ENCODE results near the gene CYP2U1. TPM values are rescaled to one million over a fixed set of nuclear protein-coding genes. Genes with fewer than 3 reads are reported as not detected.
A peak's percentile ranks its signal among the peaks of the same experiment; 100 is the strongest.

Gene CYP2U1
- total and polyA plus RNA-seq, 2 of the 8 experiments (the other 6 are each of a cell fraction or from before 2014, with no cell fraction given), result 3.1 to 5.0 TPM

DNA sequence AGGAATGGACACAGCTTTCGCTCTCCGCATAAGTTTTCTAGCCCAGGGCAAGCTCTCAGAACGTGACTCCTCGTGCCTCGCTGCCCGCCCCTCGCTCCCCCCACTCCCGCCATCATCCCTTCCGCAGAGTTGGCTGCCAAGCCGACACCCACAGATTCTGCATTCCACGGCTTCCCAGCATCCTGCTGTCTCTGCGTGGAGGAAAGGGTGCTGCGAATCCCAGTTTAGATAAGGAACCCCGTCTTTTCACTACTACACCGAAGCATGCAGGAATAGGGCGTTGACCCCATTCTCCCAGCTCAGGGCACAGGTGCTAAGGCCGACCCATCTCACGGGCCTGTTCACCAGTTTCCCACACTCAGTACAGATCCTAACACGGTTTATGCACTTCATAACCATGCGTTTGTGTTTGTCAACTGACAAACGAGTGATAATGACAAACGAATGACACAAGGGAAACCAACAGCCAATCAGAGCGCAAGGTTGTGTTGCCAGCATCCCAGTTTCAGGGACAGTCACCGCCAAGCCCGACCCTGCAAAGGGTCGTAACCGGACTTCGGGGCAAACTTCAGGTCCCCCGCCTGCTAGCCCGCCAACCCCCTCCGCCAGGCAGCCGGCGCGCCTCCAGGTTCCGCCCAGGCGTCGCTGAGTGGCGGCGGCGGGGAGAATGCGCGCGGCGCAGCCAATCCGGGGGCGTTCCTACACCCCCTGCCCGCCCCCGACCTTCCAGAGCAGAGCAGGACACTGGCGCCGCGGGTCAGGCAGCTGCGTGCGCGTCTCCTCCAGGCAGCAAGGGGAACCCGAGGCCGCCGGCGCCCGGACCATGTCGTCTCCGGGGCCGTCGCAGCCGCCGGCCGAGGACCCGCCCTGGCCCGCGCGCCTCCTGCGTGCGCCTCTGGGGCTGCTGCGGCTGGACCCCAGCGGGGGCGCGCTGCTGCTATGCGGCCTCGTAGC, at the start of gene CYP2U1 (continued):
- TF ChIP-seq NANOG (IDR thresholded peaks at IDR 0.05; ENCODE audit: insufficient read depth, low read depth, low read length, poor library complexity, severe bottlenecking) (no peak), HDAC2 (IDR thresholded peaks at IDR 0.05; ENCODE audit: borderline replicate concordance in 1 of 2, low read depth in 2 of 2, low read length in 2 of 2) (no peak), RXRA (IDR thresholded peaks at IDR 0.05; ENCODE audit: insufficient read depth, low read depth, low read length) (no peak), MAFK (IDR thresholded peaks at IDR 0.05; ENCODE audit: low read depth, low read length) (no peak), SP1 (IDR thresholded peaks at IDR 0.05; ENCODE audit: low read depth, low read length) (peak; percentile 50; the same call in 1 of the 2 replicates), RFX5 (IDR thresholded peaks at IDR 0.05; ENCODE audit: borderline replicate concordance, low read depth, low read length) (no peak), CHD1 (IDR thresholded peaks at IDR 0.05; ENCODE audit: low read depth, low read length) (no peak), CBX8 (IDR thresholded peaks at IDR 0.05; ENCODE audit: borderline replicate concordance, low read depth, low read length) (no peak)
- TF ChIP-seq, protein P1, sequence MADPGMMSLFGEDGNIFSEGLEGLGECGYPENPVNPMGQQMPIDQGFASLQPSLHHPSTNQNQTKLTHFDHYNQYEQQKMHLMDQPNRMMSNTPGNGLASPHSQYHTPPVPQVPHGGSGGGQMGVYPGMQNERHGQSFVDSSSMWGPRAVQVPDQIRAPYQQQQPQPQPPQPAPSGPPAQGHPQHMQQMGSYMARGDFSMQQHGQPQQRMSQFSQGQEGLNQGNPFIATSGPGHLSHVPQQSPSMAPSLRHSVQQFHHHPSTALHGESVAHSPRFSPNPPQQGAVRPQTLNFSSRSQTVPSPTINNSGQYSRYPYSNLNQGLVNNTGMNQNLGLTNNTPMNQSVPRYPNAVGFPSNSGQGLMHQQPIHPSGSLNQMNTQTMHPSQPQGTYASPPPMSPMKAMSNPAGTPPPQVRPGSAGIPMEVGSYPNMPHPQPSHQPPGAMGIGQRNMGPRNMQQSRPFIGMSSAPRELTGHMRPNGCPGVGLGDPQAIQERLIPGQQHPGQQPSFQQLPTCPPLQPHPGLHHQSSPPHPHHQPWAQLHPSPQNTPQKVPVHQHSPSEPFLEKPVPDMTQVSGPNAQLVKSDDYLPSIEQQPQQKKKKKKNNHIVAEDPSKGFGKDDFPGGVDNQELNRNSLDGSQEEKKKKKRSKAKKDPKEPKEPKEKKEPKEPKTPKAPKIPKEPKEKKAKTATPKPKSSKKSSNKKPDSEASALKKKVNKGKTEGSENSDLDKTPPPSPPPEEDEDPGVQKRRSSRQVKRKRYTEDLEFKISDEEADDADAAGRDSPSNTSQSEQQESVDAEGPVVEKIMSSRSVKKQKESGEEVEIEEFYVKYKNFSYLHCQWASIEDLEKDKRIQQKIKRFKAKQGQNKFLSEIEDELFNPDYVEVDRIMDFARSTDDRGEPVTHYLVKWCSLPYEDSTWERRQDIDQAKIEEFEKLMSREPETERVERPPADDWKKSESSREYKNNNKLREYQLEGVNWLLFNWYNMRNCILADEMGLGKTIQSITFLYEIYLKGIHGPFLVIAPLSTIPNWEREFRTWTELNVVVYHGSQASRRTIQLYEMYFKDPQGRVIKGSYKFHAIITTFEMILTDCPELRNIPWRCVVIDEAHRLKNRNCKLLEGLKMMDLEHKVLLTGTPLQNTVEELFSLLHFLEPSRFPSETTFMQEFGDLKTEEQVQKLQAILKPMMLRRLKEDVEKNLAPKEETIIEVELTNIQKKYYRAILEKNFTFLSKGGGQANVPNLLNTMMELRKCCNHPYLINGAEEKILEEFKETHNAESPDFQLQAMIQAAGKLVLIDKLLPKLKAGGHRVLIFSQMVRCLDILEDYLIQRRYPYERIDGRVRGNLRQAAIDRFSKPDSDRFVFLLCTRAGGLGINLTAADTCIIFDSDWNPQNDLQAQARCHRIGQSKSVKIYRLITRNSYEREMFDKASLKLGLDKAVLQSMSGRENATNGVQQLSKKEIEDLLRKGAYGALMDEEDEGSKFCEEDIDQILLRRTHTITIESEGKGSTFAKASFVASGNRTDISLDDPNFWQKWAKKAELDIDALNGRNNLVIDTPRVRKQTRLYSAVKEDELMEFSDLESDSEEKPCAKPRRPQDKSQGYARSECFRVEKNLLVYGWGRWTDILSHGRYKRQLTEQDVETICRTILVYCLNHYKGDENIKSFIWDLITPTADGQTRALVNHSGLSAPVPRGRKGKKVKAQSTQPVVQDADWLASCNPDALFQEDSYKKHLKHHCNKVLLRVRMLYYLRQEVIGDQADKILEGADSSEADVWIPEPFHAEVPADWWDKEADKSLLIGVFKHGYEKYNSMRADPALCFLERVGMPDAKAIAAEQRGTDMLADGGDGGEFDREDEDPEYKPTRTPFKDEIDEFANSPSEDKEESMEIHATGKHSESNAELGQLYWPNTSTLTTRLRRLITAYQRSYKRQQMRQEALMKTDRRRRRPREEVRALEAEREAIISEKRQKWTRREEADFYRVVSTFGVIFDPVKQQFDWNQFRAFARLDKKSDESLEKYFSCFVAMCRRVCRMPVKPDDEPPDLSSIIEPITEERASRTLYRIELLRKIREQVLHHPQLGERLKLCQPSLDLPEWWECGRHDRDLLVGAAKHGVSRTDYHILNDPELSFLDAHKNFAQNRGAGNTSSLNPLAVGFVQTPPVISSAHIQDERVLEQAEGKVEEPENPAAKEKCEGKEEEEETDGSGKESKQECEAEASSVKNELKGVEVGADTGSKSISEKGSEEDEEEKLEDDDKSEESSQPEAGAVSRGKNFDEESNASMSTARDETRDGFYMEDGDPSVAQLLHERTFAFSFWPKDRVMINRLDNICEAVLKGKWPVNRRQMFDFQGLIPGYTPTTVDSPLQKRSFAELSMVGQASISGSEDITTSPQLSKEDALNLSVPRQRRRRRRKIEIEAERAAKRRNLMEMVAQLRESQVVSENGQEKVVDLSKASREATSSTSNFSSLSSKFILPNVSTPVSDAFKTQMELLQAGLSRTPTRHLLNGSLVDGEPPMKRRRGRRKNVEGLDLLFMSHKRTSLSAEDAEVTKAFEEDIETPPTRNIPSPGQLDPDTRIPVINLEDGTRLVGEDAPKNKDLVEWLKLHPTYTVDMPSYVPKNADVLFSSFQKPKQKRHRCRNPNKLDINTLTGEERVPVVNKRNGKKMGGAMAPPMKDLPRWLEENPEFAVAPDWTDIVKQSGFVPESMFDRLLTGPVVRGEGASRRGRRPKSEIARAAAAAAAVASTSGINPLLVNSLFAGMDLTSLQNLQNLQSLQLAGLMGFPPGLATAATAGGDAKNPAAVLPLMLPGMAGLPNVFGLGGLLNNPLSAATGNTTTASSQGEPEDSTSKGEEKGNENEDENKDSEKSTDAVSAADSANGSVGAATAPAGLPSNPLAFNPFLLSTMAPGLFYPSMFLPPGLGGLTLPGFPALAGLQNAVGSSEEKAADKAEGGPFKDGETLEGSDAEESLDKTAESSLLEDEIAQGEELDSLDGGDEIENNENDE (IDR thresholded peaks at IDR 0.05; ENCODE audit: insufficient replicate concordance, low read length), result no peak

Data from H1 (cell line).